Activated CD4-positive, CD25-positive, alpha-beta regulatory T cell treated with anti-CD3 and anti-CD28 coated beads, Interleukin-2, amount 50 U/mL, for 24 hours (primary cell): ENCODE results near the gene TRIM42.

Experiments used
- ATAC-seq, 2 donors: fragments of 150-1000 bp; cut with Tn5 transposase; one replicate each; pipeline ENCODE4 v1.10.0; 2021; ENCODE audit warnings: mild to moderate bottlenecking in 1 of 2, moderate library complexity in 1 of 2

TRIM42 gene

GRCh38 chr3:140677764-140678163 is at the start of gene TRIM42:
Gene TRIM42 (plus strand): TSS chr3:140678064. CDS start chr3:140678230, 166 bp downstream.
- no peak for ATAC-seq

- no peak for ATAC-seq
Measured at GRCh38 chr3:140628606-140629005, 49.3 kb upstream of the TRIM42 start.

- no peak for ATAC-seq
Measured at GRCh38 chr3:140629357-140630137, 48.3 kb upstream of the TRIM42 start.

- ATAC-seq, result no peak
Measured at GRCh38 chr3:140630366-140630765, 47.5 kb upstream of the TRIM42 start.

- ATAC-seq, result no peak
Measured at GRCh38 chr3:140630866-140631265, 47.0 kb upstream of the TRIM42 start.

GRCh38 chr3:140635276-140635675 is 42.6 kb upstream of the TRIM42 start:
- ATAC-seq, result no peak

- no peak for ATAC-seq
Measured at GRCh38 chr3:140636406-140637138, 41.3 kb upstream of the TRIM42 start.

GRCh38 chr3:140651287-140651686 is 26.6 kb upstream of the TRIM42 start:
- ATAC-seq, result no peak

GRCh38 chr3:140655678-140656077 is 22.2 kb upstream of the TRIM42 start:
- no peak for ATAC-seq

GRCh38 chr3:140664111-140664510 is 13.8 kb upstream of the TRIM42 start:
- ATAC-seq, result no peak

GRCh38 chr3:140682586-140682985 is 4.7 kb downstream of the TRIM42 start:
- ATAC-seq, result no peak

- ATAC-seq, result no peak
Measured at GRCh38 chr3:140686128-140686527, 8.3 kb downstream of the TRIM42 start.

- no peak for ATAC-seq
Measured at GRCh38 chr3:140686948-140687347, 9.1 kb downstream of the TRIM42 start.

- ATAC-seq, result no peak
Measured at GRCh38 chr3:140695361-140696061, 17.6 kb downstream of the TRIM42 start.

GRCh38 chr3:140699516-140700231 is 21.8 kb downstream of the TRIM42 start:
- no peak for ATAC-seq

GRCh38 chr3:140702281-140702680 is 24.4 kb downstream of the TRIM42 start:
- no peak for ATAC-seq

- no peak for ATAC-seq
Measured at GRCh38 chr3:140703496-140703895, 25.6 kb downstream of the TRIM42 start.

GRCh38 chr3:140704733-140705132 is 26.9 kb downstream of the TRIM42 start:
- no peak for ATAC-seq

- ATAC-seq, result no peak
Measured at GRCh38 chr3:140705954-140706353, 28.1 kb downstream of the TRIM42 start.

- ATAC-seq, result no peak
Measured at GRCh38 chr3:140706360-140706759, 28.5 kb downstream of the TRIM42 start.

GRCh38 chr3:140708815-140709214 is 31.0 kb downstream of the TRIM42 start:
- no peak for ATAC-seq

- ATAC-seq, result no peak
Measured at GRCh38 chr3:140709751-140710150, 31.9 kb downstream of the TRIM42 start.
